Measurements from ENCODE around the gene DKK3.
"Not testable (repeated sequence)": the region's sequence is repeated elsewhere in the genome, so short reads cannot be mapped to it uniquely, and the experiment has no call there.

Gene DKK3

DNA sequence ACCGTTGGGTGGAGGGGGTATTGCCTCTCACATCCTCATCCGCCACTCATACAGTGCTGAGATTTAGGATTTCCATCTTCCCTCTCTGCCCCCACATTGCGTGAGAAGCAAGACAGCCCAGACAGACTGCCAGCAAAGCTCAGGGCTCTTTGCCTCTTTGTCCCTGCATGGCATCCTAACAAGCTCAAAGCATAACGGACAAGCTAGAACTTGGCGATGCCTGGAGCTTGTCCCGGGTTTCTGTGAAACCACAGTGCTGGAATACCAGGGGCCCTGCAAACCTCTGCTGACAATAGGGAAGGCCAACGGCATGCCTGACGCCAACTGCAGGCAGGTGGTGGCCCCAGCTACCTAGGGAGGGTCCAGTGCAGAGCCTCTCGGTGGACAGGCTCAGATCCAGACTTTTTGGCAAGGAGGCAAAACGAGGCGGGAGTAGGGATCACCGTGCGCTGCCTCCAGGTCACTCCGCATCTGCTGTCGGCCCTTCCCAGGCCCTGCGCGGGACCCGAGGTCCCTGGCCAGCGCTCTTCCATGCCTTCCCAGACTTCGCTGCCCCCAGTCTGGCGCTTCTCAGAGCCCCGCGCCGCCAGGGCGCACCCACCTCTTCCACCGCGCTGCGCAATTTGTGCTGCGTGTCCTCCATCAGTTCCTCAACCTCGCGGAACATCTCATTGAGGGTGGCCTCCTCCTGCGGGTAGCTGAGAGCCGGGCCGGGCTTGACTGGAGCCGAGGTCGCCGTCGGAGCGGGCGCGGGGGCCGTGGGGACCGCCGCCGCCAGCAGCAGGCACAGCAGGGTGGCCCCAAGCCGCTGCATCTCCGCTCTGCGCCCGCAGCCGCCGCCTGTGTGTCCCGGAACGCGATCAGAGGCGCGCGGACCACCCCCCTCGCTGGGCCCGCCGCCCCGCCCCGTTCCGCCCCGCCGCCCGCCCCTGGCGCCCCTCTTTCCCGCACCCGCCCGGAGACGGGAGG lies at the start of gene DKK3:
Gene DKK3, minus strand, starts transcription at position 858 of the 969 bp plus-strand sequence. Its CDS starts 44 bp downstream, at position 814.
- no peak for DNase-seq (ENCODE audit: low read depth in 2 of 2)

DNA sequence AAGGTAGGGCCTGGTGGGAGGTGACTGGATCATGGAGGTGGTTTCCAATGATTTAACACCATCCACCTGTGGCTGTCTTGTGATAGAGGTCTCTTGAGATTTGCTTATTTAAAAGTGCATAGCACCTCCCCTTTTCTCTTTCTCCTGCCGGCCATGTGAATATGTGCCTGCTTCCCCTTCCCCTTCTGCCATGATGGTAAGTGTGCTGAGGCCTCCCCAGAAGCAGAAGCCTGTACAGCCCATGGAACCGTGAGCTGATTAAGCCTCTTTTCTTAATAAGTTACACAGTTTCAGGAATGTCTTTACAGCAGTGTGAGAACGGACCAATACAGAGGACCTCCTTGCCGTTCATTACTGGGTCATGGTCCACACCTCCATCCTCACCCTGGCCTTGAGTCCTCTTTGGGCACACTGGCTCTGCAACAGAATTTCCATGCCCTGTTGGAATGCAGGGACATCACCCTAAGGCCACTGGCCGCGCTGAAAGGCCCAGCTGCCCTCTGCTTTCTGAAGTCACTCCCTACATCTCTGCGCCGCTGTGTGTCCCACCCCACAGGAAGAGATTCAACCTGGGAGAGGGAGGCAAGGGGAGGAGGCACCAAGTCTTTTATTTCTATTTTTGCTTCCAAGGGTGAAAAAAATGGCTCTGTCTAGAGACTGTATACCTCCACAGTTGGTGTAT lies 49.0 kb upstream of the DKK3 start:
- DNase-seq (ENCODE audit: low read depth in 2 of 2): no peak

DNA sequence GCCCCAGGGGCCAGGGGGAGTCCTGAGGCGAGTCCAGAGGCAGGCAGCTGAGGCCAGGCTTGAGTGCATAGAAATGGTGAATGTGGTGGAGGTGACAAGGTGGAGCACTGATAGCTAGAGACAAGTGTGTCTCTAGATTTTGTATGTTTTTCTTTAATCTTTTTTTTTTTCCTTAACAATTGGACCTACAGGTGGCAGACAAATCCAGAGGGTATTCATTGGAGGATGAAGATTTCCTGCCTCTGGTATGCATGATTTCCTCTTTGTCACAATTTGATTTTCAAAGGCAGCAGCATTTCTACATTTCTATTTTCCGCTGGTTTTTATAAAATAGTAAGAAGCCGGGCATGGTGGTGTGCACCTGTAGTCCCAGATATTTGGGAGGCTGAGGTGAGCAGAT lies 47.7 kb upstream of the DKK3 start:
- DNase-seq (ENCODE audit: low read depth in 2 of 2): no peak

DNA sequence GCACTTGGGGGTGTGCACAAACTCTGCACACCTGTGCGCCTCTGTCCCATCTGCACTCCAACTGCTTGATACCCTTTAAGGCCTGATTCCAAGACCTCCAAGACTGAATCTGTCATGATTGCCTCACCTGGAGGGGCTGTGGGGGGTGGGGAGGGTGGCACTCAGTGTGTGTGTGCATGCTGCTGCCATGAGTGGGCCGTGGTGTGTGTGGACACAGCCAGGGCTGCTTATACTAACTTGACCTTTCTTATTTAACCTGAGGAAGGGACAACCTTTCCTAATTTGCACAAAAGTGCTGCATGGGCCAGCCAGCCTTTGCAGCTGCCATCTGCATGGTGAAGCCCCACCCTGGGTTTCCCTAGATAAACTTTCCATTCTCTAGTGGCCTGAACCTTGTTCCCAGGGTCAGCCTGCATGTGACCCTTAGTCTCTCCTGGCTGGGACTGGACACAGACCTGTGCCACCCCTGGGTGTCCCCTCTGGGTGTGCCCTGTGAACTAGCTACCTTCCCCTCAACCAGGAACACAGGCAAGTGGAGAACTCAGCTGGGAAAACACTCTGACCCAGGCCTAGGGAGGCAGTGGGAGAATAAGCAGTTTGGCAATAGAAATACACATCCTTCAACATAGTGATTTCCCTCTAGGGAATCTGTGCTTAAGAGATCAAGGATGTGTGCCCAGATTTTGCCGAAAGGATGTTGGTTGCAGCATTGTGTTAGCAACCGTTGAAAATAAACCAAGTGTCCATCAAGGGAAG lies 45.4 kb upstream of the DKK3 start:
- DNase-seq (ENCODE audit: low read depth in 2 of 2): no peak

DNA sequence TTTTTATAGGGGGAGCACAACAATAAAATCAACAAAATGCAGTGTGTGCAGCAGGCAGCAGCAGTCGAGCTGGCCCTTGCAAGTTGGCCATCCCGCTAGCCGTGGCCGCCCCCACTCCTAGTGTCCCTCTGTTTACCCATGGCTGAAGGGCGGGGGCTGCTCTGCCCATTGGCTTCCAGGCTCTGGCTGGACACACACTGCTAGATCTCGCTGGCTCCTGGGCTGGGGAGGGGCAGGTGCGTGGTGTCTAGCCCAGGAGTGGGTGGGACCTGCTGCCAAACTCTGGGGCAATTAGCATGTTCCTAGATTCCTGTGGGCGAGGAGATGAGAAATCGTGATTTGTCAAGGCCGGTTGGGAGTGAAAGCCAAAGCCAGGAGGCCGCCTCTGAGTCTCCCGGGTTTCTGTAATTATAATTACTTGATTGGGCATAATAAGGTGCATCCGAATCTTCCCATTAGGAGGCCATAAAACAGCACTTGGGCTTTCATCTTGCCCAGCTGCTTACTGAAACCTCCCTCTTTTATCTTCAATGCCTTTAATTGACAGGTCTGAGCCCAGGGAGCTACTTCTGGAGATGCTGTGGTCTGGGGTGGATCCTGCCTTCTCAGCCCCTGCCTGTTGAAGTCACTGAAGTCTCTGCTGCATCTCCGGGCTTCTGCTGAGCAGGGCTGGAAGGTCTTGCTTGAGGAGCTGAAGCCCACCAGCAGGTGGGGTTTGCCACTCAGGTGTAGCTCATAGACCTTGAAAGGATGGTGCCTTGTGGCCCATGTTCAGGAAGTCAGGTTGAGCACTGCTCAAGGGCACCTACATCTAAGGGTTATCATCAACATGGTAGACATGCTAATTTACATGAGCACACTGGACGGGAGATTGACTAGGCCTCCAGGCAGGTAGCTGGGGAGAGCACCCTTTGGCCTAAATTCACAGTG lies 44.5 kb upstream of the DKK3 start:
- DNase-seq (ENCODE audit: low read depth in 2 of 2): no peak

DNA sequence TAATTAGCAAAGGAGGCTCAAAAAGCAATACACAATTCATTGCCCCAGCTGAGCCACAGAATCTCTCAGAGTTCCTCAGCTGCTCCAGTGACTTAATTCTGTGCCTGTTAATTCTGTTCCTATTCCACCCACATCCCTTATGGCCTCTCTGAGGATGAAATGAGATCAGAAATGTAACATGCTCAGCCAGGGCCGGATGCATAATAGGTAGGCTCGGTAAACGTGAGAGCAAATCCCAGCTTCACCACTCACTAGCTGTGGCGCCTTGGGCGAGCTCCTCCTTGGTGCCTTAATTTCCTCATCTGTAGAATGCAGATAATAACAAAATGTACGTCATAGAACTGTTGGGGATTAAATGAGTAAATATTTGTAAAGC lies 42.8 kb upstream of the DKK3 start:
- DNase-seq (ENCODE audit: low read depth in 2 of 2): no peak

DNA sequence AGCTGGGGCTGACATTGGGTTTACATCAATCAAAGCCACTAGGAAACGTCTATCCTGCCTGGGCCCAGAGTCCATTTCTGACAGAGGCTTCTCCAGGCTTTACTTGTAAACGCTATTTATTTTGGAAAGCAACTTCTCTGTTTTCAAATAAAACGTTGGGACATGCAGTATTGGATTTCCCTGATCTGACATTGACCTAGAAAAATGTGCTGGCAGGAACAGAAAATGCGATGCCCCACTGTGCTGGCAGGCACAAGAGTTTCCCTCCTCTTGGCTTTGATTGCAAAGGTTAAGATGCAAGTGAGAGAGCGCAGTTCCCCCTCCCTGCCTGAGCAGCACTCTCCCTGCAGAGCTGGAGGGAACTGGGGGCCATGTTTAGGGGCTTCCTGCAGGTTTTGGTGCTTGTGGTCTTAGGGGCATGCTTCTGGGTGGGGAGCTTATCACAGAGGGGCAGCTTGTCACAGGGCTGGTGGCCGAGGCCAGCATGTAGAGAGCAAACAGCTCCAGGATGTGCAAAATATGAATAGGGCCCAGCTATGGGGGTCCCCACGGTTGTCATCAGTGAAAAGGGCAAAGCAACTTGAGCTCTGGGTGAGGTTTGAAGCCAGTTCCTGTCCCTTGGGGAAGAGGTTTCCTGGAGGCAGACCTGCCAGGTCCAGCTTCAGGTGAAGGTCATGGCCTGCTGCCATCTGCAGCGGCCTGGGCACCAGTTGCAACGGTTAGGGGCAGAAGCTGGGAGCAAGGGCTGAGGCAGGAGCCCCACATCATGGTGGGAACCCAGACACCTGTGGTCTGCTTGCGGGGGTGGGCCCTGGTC lies 42.3 kb upstream of the DKK3 start:
- DNase-seq (ENCODE audit: low read depth in 2 of 2): no peak

DNA sequence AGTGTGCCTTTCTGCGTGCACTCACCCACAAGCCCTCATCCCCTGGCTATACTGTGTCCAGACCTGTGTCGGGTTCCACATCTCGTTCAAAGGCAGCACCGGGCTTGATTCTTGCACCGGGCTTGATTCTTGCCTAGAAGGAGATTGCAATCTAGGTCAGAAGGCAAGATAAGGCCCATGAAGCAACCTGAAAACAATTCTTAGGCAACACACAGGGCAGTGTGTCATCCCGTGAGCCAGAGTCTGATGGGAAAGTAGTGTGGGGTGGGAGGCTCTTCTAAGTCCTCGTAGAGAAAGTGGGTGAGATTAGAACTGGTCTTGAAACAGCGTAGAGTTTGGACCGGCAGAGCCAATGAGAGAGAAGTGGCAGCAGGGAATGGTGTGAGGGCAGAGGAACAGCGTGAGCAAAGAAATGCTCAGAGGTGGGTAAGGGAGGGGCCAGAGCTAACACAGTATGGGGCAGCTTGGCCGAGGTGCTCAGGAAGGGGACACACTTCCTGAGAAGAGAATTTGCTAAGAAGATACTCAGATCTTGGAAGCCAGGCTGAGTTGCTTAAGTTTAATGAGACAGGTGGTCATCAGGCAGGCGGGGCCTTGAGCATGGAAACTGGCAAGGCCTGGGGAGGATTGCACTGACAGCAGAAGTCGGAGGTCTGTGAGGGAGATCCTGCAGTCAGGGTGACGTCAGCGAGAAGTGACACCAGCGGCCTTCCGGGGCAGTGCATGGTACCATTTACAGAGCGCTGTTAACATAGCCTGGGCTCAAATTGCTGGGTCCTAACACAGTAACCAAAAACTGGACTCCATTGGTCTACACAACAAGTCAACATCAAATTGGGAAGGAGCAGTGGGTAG lies 40.7 kb upstream of the DKK3 start:
- no peak for DNase-seq (ENCODE audit: low read depth in 2 of 2)

DNA sequence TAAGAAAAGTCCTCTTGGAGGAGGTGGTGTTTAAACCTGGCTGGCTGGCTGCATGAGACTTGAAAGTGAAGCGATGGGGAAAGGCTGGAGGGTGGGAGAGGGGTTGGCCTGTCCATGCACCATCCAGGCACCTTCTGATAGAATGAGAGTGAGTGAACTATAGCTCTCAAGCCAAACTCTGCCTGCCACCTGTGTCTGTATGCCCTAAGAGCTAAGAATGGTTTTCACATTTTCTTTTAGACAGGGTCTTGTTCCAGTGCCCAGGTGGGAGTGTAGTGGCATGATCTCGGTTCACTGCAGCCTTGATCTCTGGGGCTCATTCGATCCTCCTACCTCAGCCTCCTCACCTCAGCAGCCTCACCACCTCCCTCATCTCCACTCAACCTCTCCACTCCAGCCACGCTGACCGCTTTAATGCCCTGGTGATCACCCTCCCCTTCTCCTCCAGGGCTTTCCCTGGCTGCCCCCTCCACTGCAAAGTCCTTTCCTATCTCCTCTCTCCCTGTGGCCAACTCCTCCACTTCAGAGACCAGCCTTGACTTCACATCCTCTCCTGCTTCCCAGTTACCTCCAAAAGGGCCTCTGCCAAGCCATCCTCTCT lies 38.3 kb upstream of the DKK3 start:
- DNase-seq (ENCODE audit: low read depth in 2 of 2): no peak

DNA sequence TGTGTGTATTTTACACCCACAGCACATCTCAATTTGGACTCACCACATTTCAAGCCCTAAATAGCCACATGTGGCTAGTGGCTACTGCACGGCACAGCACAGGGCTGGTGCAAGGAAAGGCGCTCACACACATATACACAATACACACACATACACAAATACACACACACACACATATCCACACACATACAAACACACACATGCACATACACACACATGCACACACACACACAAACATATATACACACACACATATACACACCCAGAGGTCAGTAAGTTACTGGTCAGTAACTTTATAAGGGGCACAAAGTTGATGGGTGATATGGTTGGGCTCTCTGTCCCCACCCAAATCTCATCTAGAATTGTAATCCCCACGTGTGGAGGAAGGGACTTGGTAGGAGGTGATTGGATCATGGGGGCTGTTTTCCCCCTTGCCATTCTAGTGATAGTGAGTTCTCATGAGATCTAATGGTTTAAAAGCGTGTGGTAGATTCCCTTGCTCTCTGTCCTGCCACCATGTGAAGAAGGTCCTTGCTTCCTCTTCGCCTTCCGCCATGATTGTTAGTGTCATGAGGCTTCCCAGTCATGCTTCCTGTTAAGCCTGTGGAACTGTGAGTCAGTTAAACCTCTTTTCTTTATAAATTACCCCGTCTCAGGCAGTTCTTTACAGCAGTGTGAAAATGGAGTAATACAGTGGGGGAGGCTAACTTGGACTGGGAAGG lies 37.6 kb upstream of the DKK3 start:
- DNase-seq (ENCODE audit: low read depth in 2 of 2): no peak

DNA sequence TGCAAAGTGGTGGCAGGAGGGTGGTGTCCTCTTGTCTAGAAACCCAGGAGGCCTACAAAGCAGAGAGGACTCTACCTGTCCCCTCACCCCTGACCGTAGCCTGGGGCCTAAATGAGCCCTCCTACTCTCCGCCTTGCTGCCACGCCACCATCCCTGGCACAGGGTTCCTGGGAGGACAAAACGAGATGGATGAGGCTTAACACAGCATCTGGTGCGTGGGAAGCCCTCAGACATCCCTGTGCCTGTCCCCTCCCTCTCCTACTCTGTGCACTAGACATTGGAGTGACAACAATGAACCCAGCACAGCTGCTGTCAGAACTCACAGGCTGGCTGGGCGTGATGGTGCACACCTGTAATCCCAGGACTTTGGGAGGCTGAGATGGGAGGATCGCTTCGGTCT lies 36.4 kb upstream of the DKK3 start:
- no peak for DNase-seq (ENCODE audit: low read depth in 2 of 2)

DNA sequence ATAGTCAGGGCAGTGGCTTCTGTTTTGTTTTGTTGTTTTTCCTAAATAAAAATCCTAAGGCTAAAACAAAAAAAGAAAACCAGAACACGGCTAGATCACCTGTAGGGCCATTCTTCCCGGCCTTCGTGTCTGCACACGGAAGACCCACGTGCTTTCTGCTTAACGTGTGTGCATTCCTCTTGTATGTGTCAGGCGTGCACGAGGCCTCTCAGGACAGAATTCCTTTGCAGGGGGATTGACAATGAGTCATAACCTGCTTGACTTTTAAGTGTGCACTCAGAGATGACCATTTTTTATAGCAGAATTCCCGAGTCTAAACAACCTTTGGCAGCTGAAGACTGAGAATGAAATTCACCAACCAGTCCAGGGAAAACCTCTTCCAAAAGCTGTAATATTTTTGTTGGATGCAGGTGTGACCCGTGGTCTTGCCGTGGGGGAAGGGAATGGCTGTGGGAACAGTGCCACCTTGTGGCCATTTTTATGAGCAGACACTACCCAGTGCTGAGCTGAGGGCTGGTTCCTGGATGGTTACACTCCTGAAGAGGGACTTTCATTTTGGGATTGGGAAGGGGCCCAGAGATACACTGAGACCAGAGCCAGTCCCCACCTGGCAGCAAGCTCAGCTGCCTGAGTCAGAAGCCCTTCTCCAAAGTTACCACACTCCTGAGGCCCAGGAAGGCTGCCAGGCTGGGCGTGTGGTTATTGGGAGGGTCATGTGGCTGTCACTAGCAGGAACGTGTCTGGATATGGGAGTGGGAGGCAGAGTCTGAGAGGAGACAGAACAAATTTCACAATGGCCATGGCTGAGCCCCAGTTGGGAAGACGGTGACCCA lies 35.7 kb upstream of the DKK3 start:
- DNase-seq (ENCODE audit: low read depth in 2 of 2): peak in 1 of 2 donors; percentile 30

DNA sequence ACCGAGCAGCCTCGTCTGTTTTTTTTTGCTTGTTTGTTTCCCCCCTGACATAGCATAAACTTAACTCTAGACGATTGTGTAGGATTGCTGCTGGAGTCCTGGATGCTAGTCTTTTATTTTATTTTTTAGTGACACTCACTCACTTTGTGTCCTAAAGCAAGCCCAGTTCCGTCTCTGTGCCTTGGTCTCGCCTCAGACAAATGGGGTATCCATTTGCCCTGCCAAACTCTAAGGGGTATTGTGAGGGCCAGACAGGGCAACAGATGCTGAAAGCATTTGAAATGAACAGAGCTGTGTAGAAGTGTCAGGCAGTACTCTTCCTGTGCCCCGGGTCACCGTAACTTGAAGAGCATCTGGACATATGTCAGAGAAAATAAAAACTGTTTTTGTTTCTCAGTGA lies 34.8 kb upstream of the DKK3 start:
- DNase-seq (ENCODE audit: low read depth in 2 of 2): no peak

DNA sequence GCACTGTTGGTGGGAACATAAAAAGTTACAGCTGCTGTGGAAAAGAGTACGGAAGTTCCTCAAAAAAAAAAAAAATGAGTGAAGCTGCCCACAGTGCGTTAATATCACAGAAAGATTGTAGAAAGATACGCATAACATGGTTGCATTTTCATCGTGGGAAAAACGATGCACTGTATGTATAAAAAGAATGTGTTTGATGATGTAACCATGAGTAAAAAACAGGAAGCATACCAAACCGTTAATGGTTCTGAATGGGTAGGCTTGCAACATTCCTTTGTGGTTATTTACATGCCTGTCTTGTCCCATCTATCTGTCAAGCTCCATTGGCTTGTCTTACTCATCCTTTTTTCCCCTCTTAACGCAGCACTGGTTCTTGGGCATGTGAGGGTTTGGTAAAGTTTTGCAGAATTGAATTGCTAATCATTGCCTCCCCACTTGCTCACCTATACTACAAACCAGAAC lies 33.8 kb upstream of the DKK3 start:
- no peak for DNase-seq (ENCODE audit: low read depth in 2 of 2)

DNA sequence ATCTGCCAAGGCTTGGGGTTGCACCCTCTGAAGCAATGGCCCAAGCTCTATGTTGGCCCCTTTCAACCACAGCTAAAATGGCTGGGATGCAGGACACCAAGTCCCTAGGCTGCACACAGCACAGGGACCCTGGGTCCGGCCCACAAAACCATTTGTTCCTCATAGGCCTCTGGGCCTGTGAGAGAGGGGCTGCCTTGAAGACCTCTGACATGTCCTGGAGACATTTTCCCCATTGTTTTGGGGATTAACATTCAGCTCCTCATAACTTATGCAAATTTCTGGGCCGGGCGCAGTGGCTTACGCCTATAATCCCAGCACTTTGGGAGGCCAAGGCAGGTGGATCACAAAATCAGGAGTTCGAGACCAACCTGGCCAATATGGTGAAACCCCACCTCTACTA lies 32.3 kb upstream of the DKK3 start:
- not testable (repeated sequence) for DNase-seq (ENCODE audit: low read depth in 2 of 2)

DNA sequence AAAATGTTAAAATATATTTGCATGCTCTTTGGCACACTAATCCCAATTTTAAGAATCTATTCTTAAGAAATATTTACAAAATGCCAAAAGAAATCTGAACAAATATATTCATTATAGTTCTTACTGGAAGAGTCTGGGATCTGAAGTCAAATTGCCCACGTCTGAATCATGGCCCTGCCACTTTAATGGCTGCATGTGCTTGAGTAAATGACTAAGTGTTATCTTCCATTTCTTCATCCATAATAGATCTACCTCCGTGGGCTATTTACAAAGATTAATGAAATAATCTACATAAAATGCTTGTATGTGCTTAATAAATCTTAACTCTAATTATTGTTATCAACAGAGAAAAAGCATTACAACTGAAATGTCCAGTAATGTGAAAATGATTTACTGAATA lies 24.5 kb upstream of the DKK3 start:
- no peak for DNase-seq (ENCODE audit: low read depth in 2 of 2)

DNA sequence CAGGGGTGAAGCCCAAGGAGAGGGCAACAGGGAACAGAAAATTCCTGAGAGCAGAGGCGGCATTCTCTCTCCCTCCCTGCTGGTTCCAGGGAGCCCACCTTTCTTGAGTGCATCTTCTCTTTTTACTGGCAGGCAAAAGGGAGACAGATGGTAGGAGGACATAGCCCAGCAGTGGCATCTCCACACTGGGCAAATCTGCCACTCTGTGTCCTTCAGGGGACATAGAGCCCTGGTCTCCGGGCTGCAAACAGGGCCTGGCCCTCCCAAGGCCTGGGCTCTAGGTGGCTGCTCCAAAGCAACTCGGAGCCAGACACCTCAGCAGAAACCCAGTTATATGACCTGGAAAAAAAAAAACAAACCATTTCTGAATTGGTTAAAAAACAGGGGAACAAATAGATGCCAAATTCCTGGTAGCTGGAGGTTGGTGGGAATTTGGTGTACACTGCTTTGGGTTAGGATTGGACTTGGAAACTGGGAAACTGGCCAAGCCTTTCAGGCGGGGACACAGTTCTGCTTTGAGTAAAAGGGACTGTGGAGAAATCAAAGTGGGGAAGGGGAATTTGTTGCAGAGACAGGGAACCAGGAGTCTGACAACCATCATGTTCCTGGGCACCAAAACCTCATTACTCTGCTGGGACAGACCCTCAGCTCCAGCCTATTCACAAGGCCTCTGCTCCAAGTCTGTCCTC lies 23.6 kb upstream of the DKK3 start:
- DNase-seq (ENCODE audit: low read depth in 2 of 2): no peak

Measured in stimulated activated CD4-positive, alpha-beta T cell treated with anti-CD3 and anti-CD28 coated beads, Interleukin-1b, Interleukin-23, amount 100 ng/mL, for 1 hour (primary cell).